HG03097 (cell line): ENCODE data around the gene NET1.

Source experiments
- ATAC-seq: cut with Tn5 transposase; IDR thresholded peaks from one replicate; pipeline ENCODE4 v1.9.1; 2021; ENCODE audit not compliant: unreplicated experiment, low FRiP score

Gene NET1

DNA sequence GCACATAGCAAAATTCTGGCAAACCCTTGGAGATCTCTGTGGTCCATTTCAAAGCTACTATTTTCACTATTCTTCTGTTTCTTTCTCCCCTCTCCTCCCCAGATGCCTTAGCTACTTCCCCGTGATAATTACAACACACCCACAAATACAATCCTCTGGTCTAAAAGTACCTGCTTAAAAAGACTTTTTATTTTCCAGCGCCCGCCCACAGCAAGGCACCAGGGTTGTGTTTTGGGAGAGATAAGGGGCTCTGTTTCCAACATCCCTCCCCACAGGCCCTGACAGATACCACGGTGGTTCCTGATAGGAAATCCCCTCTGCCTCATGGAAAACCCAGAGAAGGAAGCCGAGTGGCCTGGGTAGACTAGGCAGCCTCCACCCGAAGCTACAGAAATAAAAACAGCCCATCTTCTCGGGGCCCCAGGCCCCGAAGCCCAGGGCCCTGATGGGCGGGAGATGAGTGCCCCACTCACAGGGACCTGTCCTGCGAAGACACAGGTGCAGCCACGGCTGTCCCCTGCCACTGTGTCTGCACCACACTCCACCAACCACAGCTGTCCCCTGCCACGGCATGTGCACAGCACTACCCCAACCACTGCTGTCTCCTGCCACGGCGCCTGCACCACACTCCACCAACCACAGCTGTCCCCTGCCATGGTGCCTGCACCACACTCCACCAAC is 67.3 kb downstream of the NET1 start:
- no peak for ATAC-seq

DNA sequence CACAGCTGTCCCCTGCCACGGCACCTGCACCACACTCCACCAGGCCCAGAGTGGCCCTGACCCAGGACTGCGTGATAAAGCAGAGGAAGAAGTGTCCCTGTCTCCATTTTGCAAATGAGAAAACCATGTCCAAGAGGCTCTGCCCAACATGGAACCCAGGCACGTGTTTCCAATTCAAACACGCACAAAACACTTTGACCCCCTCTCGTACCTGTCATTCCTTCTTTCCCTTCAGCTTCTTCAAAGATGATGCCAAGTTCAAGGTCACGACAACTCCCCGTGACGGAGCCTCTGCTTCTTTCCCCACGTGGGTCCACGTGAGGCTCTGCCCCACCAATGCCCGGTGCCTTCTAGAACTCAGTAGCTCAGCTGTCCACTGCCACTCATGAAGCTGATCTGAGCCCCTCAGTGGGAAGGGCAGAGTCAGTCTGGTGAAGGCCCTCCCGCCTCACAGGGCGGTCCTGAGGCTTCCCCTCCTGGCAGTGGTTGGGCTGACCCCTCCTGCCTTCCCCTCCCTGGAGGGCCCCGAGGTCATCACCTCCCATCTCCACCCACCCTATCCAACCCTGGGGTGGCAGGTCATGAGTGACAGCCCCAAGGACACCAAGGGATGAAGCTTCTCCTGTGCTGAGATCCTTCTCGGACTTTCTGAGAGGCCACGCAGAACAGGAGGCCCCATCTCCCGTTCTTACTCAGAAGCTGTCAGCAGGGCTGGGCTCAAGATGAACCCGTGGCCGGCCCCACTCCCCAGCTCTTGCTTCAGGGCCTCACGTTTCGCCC is 68.0 kb downstream of the NET1 start:
- no peak for ATAC-seq

DNA sequence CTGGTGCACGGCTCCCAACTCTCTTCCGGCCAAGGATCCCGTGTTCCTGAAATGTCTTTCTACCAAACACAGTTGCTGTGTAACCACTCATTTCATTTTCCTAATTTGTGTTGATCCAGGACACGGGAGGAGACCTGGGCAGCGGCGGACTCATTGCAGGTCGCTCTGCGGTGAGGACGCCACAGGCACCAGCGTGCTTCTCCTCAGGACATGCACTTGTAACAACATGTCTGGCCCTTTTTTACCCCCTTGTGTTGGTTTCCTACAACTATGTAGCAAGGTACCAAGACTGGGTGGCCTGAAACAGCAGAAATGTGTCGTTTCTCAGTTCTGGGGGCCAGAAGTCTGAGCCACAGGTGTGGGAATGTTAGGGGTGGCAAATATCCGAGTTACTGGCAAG is 68.8 kb downstream of the NET1 start:
- no peak for ATAC-seq

DNA sequence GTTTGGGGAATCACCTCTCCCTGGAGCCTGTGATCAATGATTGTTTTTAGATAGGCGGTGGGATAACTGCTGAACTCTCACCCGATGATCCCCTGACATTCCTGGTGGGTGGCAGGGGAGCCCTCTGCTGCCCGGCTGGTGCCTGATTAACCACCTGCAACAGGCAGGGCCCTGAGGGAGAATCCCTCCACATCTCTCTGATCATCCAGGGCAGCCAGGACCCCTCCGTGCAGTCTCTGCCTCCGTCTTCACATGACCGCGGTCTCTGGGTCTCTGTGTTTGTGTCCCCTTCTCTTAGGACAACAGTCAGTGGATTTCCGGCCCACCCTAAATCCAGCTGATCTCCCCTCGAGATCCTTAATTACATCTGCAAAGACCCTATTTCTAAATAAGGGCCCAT is 69.7 kb downstream of the NET1 start:
- ATAC-seq = no peak

DNA sequence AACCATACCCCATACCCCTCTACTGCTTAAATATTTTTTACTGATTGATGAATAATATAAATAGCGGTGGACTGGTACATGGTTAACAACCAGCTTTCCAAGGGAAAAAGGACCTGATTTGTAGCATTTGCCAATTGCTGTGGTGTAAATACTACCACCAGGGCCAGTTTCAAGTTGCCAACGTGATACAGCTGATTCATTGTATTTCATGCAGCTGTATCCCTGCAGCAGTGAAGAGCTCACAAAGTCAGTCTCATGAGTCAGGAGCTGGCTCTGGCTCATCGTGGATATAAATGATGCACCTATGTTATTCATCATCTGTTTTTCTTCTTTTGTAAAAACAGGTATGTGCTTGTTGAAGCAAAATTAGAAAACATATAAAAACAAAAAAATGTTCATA is 71.8 kb downstream of the NET1 start:
- ATAC-seq = no peak

DNA sequence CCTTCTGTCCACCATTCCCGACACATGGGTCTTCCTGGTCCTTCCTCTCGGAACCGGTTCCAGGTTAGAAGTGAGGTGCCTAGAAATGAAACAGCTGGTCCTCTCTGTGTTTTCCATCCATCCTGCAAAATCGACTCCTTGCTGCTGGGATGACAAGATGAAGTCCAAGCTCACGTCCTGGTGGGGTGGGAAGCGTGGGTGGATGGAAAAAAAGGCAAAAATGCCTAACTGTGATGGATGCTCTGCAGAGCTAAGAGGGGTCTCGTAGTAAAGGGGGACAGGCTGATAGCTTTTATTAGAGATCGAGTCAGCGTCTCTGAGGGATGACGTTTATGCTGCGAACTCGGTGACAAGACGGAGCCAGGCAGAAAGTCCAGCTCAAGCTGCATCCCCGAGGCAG is 72.9 kb downstream of the NET1 start:
- ATAC-seq = no peak

DNA sequence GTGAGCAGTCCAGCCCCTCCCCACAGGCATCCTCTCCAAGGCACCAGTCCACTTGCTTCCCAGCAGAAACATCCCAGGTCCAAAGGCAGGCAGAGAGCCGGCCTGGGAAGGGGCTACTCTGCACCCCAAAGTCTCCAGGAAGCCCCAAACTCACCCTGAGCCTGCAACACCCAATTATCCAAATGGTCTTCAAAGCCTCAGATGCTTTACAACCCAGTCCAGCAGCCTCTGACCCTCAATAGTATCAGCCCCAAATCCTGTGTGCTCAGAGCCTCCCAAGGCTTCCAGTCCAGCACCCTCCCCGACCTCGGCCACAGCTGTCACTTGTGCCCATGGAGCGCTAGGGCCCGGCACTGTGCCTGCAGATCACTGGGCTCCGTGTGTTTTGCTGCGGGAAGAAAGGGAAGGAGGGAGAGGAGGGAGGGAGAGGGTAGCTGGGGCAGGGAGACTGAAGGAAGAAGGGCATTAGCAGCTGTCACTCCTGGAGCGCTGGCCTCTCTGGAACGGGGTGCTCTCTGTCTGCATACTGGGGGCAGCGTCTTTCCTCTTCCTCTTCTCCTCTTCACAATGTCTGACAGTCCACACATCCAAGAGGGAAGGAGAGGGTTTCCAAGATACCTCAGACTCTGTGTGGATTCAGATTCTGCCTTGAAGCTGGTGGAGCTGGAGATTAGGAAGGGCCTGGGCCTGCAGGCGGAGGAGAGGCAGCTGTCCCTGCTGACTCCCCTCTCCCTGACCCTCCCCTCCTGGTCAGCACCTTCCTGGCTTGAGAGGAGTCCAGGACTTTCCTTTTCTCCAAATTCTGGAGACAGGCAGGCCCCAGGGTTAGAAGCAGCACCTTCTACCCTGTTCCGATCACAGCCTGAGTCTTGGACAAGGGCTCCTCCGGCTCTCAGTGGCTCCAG is 73.8 kb downstream of the NET1 start:
- ATAC-seq = no peak

DNA sequence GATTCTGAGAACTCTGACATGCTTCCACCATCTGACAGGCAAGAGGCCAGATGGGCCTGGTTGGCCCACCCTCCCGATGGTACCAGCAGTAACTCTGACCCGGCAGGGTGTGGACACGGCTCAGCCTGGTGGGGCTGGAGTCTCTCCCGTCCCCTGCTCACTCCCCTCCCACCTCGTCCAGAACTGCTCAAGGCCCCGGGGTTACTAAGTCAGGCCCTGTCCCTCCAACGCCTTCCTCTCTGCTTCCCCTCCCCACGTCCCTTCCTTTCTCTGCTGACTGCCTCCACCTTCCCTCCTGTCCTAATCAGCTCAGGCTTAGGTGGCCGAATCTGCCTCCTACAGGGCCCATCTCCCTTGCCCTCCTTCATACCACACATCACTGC is 74.5 kb downstream of the NET1 start:
- no peak for ATAC-seq

DNA sequence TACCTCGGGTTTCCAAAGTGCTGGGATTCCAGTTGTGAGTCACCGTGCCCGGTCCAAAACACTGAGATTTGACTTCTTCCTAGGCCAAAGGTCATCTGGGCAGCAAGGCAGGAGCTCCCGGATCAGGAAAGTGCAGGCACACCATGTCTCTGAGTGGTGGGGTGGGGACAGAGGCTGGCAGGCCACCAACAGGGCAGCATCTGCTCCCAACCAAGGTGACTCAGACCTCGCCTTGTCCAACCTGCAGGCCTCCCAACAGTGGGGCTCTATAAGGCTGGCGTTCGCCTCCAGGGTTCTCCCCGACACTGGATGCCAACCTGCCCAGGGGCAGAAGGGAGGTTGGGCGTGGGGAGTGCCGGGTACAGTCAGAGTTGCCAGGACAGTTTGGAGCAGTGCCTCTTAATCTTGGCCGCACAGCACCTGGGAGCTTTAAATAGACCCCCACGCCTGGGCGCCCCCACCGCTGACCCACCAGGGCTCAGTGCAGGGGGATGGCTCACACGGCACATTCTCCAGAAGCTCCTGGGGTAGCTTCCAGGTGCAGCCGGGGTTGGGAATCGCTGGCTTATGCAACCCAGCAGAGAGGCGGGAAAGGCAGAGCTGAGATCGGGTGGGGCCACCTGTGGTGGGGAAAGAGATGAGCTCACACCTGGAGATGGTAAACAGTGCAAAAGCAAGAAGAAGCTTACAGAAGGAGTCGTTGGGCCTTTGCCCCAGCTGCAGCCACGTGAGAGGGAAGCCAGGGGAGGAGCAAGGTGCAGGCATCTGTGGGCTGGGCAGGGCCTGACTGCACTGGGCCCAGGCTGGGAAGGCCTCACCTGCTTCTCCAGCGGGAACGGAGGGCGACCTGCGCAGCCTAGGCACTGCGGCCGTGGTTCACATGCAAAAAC is 76.2 kb downstream of the NET1 start:
- ATAC-seq = no peak

DNA sequence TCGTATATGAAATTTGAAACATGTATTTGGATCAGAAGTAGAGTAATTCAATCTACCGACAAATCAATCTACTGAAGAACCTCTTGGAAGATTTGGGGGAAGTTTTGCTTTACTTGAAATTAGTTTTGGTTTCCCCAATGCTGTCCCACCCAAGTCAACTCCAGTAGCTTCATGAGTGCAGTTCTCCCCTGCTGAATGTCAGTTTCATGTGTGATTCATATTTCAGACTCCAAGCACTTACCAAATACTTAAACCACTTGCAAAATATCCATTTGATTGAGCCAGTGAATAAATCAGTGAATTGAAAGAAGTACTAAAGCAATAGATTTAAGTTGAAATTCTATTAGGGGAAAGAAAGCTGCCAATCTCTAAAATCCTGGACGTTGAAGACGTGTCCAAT is 77.7 kb downstream of the NET1 start:
- no peak for ATAC-seq

DNA sequence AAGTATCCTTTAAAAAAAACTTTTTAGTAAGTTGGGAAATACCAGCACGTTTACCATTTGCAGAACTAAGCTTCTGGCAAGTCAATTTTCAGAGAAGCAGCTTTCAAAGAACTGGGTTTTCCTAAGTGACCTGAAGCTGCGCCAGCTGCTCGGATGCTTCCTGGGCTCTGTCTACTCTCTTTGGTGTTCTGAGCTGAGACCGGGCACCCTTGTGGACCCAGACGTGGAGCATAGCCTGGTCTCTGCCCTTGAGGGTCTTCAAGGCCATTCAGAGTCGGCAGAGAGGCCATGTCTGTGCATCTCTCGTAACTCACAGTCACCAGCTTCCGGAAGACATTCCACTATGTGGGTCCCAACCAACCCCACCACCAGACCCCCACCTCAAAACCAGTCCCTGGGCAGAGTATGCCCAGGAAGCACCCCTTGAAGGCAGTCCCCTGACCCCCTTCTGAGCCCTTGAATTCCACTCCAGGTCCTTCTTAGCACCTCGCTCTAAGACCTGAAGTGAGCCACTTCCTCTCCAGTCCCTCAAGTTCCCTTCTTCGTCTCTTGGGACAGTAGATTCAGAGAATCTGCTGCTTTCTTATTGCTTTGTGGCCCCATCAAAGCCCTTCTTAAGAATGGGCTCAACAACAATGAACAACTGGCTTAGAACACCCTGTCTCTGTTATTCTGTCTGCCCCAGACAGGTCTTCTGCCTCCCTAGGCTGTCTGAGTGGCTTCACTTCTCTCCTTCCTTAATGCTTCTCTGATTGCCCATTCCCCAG is 78.5 kb downstream of the NET1 start:
- ATAC-seq = no peak

DNA sequence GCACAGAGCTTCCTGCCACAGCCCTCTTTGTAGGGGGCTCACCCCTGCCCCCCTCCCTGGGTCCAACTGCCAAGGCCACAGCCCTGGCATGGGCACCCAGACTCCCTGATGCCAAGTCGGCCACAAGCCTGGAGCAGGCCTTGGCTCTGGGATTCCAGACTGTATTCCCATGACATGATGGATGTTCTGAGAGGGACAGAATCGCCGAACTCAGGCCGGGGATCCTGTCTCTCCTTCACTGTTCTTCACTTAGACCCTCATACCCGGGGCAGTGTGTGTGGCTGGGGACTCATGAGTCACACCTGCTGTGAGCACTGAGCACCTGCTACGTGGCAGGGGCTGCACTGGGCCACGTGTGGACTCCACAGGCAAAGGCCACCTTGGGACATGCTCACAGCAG is 79.1 kb downstream of the NET1 start:
- no peak for ATAC-seq

DNA sequence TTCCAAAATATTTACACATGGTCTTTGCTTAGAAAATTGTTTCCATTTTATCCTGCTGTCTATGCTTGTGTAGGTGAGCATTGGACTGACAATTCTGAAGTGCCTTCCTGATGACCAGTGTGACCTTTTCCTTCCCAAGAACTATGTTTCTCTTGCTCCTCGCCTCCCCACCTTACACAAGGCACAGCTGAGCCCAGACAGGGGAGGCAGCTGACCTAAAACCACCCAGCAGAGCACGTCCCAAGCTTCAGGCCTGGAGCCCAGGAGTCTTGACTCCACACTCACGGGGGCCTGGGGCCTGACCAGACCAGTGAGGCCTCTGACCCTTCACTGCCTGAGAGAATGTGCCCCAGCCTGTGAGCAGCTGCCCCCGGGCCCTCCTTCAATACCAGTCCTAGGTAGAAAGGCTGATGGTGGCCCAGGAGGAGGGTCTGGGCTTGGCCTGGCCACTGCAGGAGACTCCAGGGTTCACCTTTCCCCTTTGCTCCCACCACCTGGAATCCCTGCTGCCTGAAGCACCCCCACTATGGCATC is 80.0 kb downstream of the NET1 start:
- no peak for ATAC-seq

DNA sequence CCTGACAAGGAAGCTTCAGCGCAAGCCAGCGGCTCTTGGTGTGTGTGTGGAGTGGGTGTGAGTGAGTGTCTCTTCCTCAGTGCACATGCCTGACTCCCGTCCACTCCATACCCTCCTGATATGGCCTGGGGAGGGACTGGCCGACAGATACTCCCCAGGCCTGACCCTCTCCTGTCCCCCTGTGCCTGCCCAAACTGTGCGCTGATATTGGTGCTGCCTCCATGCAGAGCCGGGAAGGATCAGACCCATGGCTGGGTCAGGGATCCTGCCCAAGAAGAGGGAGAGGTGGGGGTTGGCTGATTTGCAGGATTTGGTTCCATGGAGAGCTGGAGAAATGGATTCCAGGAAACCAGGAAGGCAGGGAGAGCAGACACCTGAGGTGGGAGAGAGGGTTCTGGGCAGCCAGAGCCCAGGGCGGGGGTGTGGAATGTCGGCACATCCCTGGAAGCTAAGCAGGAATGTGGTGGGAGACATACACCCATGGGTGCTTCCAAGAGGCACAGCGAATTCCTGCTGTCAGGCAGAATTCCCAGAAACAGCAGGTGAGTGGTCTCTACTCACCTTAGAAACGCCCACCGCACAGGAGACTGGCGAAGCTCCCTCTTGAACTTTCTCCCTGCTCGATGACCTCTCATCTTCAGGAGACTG is 80.7 kb downstream of the NET1 start:
- ATAC-seq = no peak

DNA sequence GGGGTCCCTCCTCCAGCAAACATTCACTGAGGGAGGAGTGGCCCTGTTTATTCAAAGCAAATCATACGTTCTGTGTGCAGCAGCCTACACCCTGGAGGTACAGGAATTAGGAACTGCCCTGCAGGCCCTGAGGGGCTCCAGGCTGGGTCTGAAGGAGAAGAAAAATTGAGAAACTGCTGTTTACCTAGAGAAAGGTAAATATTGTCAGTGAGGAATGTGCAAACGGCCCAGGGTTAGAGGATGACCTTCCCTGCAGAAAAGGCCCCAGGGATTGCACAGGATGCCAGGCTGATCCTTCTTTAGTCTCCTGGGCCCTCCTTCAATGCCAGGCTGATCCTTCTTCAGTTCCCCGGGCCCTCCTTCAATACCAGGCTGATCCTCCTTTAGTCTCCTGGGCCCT is 81.3 kb downstream of the NET1 start:
- ATAC-seq = no peak

DNA sequence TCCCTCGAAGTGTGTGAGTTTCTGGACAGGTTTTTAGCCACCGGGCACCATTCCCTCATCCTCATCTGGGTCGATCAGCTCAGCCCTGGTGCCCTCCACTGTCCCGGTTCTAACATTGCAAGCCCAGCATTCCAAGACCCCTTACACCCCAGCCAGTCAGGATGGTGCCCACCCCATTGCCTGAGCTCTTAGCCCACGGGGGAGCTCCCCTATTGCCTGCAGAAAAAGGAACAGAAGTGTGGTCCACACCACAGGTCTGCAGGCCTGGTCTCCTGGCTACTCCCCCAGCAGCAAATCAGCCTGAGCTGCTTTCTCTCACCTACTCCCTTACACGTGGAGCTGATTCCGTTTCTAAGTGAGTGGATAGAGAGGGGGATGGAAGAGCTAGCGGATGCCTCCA is 82.3 kb downstream of the NET1 start:
- ATAC-seq = no peak

DNA sequence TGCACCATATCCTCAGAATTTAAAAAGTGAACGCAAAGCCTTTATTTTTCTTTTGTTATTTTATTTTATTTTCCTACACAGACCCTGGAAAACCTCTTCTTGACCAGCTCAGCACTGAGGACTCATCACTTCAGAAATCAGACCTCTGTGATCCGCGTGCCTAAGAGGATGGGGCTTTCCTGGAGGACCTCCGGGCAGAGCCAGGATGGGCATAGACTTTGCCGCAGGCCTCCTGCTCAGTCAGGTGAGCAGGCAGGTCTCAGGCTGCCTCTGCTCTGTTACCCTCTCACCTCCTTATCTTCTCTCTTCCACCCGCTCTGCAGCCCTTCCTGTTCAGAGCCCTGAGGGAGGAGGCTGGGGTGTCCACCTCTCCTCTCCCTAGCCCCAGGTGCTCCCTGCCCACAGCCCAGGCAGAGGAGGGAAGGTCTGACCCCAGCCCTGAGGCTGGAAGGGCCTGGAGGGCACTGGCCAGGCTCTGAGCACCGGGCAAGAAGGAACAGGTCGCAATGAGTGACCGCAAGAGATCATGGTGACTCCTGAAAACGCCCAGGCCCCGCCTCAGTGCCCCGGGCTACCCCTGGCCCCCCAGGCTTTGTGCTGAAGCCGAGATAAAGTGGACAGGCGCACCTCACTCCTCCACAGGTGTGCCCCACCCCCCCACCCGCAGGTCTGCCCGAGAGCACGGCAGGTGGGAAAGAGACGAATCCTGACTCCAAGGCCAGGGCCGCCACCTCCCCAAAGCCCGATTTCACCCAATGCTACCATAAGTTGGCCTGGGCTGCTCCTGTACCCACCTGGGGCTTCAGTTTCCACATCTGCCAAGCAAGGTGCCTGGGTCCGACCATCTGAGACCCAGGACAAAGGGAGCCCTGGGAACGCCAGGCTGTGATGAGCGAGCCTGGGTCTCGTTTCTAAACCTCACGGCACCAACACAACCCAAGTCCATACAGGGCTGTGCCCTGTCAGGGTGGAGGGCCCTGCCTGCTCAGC is 84.2 kb downstream of the NET1 start:
- no peak for ATAC-seq

DNA sequence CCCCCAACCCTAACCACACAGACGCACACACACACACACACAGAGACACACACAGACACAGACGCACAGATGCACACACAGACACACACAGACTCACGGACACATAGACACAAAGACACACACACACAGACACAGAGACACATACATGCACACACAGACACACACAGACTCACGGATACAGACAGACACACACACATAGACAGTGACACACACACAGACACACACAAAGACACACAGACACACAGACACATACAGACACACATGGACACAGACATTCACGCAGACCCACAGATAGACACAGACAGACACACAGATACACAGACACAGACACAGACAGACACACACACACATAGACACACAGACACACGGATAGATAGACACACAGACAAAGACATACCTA is 84.9 kb downstream of the NET1 start:
- ATAC-seq = no peak
